Activated CD4-positive, alpha-beta T cell treated with anti-CD3 and anti-CD28 coated beads, Interleukin-2, amount 10 ng/mL, durations not matched to agents 24 days and 14 days (primary cell): ENCODE data around the gene BNIP1. TPM values are rescaled to one million over a fixed set of nuclear protein-coding genes. Genes with fewer than 3 reads are reported as not detected.
"Not testable (repeated sequence)": the region's sequence is repeated elsewhere in the genome, so short reads cannot be mapped to it uniquely, and the experiment has no call there.

Source experiments
- DNase-seq: peaks from one replicate; pipeline ENCODE4 v3.0.0; 2022
- H3K27ac Mint-ChIP-seq: one replicate; pipeline ENCODE4 v1.8.0; 2022; ENCODE audit warnings: mild to moderate bottlenecking, mixed read lengths
- H3K27me3 Mint-ChIP-seq: one replicate; pipeline ENCODE4 v1.8.0; 2022; ENCODE audit warnings: mixed read lengths
- H3K36me3 Mint-ChIP-seq: one replicate; pipeline ENCODE4 v1.8.0; 2022; ENCODE audit warnings: low read depth, mild to moderate bottlenecking, mixed read lengths
- H3K4me1 Mint-ChIP-seq: one replicate; pipeline ENCODE4 v1.8.0; 2021; ENCODE audit warnings: mixed read lengths
- H3K4me3 Mint-ChIP-seq: one replicate; pipeline ENCODE4 v1.8.0; 2022; ENCODE audit warnings: mild to moderate bottlenecking, moderate library complexity, mixed read lengths
- H3K9me3 Mint-ChIP-seq: one replicate; pipeline ENCODE4 v1.8.0; 2021; ENCODE audit warnings: mixed read lengths
- intact Hi-C: fragments of 100-400 bp; cut with micrococcal nuclease; formaldehyde crosslinking; loops from one replicate; pipeline ENCODE4 v1.15.1; 2023
- total RNA-seq: library from RNA; stranded (reverse); gene quantifications from 2 replicates; pipeline ENCODE4 v1.2.3, GENCODE V29; 2022

The BNIP1 gene
- total RNA-seq, 1 donor from 2014 or later, result 26.5 TPM

- intact Hi-C loops, result no loop called here
- no peaks in the 10 kb centered on the region for H3K9me3 Mint-ChIP-seq
- H3K36me3 Mint-ChIP-seq, result peaks cover 28% of the 10 kb centered on the region
- peaks cover 13% of the 10 kb centered on the region for H3K4me1 Mint-ChIP-seq
- no peak for DNase-seq
- H3K4me3 Mint-ChIP-seq, result no peak overlapping the region
- no peak overlapping the region for H3K27ac Mint-ChIP-seq
- no peaks in the 10 kb centered on the region for H3K27me3 Mint-ChIP-seq
These were observed 4.0 kb downstream of the BNIP1 start for GRCh38 chr5:173148354-173148753.

GRCh38 chr5:173152547-173152946, 8.2 kb downstream of the BNIP1 start:
- Mint-ChIP-seq H3K36me3 (peaks cover 45% of the 10 kb centered on the region), H3K4me1 (no peaks in the 10 kb centered on the region), H3K27me3 (no peaks in the 10 kb centered on the region), H3K27ac (no peak overlapping the region), H3K9me3 (no peaks in the 10 kb centered on the region), H3K4me3 (no peak overlapping the region)
- DNase-seq, result no peak
- intact Hi-C loops, result no loop called here

DNA sequence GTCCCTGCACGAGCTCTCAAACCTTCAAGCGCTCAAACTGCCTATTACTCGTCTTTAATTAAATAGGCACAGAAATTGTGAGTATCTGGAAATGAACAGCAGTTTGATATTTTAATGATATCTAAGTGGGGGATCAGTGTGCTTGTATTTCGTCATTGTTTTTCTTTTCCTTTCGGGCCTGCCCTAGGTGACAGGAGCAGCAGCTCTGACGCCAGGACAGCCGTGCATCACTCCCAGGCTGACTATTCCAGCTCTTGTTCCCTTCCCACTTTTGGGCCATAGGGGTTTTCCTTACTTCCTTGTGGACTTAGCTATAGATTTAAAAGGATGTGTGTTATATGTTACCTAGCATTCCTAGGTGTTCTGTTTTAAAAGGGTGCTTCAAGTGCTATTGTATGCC, 9.5 kb downstream of the BNIP1 start:
- no peak for DNase-seq
- intact Hi-C loops, result no loop called here
- no peaks in the 10 kb centered on the region for H3K9me3 Mint-ChIP-seq
- H3K4me3 Mint-ChIP-seq, result no peak overlapping the region
- H3K4me1 Mint-ChIP-seq, result no peaks in the 10 kb centered on the region
- H3K27ac Mint-ChIP-seq, result no peak overlapping the region
- H3K27me3 Mint-ChIP-seq, result no peaks in the 10 kb centered on the region
- H3K36me3 Mint-ChIP-seq, result peaks cover 45% of the 10 kb centered on the region

GRCh38 chr5:173154619-173155018, 10.3 kb downstream of the BNIP1 start:
- H3K4me1 Mint-ChIP-seq, DNase-seq, intact Hi-C loops, H3K9me3 Mint-ChIP-seq, H3K27me3 Mint-ChIP-seq, H3K27ac Mint-ChIP-seq, H3K4me3 Mint-ChIP-seq: not testable (repeated sequence)
- H3K36me3 Mint-ChIP-seq, result peaks cover 39% of the 10 kb centered on the region

GRCh38 chr5:173155912-173156311, 11.6 kb downstream of the BNIP1 start:
- no peaks in the 10 kb centered on the region for H3K4me1 Mint-ChIP-seq
- H3K9me3 Mint-ChIP-seq, result no peaks in the 10 kb centered on the region
- no peaks in the 10 kb centered on the region for H3K27me3 Mint-ChIP-seq
- intact Hi-C loops, result no loop called here
- no peak overlapping the region for H3K4me3 Mint-ChIP-seq
- peaks cover 40% of the 10 kb centered on the region for H3K36me3 Mint-ChIP-seq
- no peak overlapping the region for H3K27ac Mint-ChIP-seq
- no peak for DNase-seq

DNA sequence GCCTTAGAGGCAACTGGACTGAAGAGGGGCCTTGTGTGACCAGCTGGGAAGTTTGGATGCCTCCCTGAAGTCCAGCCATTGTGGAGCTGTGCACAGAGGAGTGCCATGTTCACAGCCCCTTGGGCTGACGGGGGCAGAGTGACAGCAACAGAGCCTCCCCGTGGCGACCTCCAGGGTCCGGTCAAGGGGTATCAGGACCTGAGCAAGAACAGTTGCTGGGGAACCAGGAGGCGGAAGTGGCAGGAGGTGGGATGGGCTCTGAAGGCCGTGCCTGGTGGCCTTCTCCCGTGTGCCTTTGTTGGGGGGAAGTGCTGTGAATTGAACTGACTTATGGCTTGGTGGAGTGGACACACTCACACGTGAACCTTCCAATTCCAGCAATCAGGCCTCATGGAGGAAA, 14.0 kb downstream of the BNIP1 start:
- intact Hi-C loops, result no loop called here
- Mint-ChIP-seq H3K27ac (no peak overlapping the region), H3K4me1 (no peaks in the 10 kb centered on the region), H3K4me3 (no peak overlapping the region), H3K9me3 (no peaks in the 10 kb centered on the region), H3K27me3 (no peaks in the 10 kb centered on the region), H3K36me3 (peaks cover 33% of the 10 kb centered on the region)
- DNase-seq, result no peak

- peaks cover 27% of the 10 kb centered on the region for H3K36me3 Mint-ChIP-seq
- no peak for DNase-seq
- H3K27ac Mint-ChIP-seq, result no peak overlapping the region
- H3K4me3 Mint-ChIP-seq, result no peak overlapping the region
- no peaks in the 10 kb centered on the region for H3K4me1 Mint-ChIP-seq
- no peaks in the 10 kb centered on the region for H3K9me3 Mint-ChIP-seq
- H3K27me3 Mint-ChIP-seq, result no peaks in the 10 kb centered on the region
- intact Hi-C loops, result no loop called here
These were observed 14.9 kb downstream of the BNIP1 start for GRCh38 chr5:173159256-173159655.

GRCh38 chr5:173161148-173161547, 16.8 kb downstream of the BNIP1 start:
- Mint-ChIP-seq H3K27ac (no peak overlapping the region), H3K4me3 (no peak overlapping the region), H3K9me3 (no peaks in the 10 kb centered on the region), H3K27me3 (no peaks in the 10 kb centered on the region), H3K4me1 (no peaks in the 10 kb centered on the region), H3K36me3 (peaks cover 21% of the 10 kb centered on the region)
- no peak for DNase-seq
- intact Hi-C loops, result no loop called here

GRCh38 chr5:173163219-173163618, 18.9 kb downstream of the BNIP1 start:
- H3K27me3 Mint-ChIP-seq, result no peaks in the 10 kb centered on the region
- intact Hi-C loops, result no loop called here
- peaks cover 18% of the 10 kb centered on the region for H3K36me3 Mint-ChIP-seq
- no peak for DNase-seq
- H3K4me3 Mint-ChIP-seq, result no peak overlapping the region
- no peaks in the 10 kb centered on the region for H3K9me3 Mint-ChIP-seq
- H3K27ac Mint-ChIP-seq, result no peak overlapping the region
- no peaks in the 10 kb centered on the region for H3K4me1 Mint-ChIP-seq

GRCh38 chr5:173165177-173166016, 21.1 kb downstream of the BNIP1 start:
- no peak for DNase-seq
- no peak overlapping the region for H3K27ac Mint-ChIP-seq
- H3K4me3 Mint-ChIP-seq, result no peak overlapping the region
- H3K9me3 Mint-ChIP-seq, result no peaks in the 10 kb centered on the region
- intact Hi-C loops, result no loop called here
- H3K36me3 Mint-ChIP-seq, result peaks cover 13% of the 10 kb centered on the region
- no peaks in the 10 kb centered on the region for H3K4me1 Mint-ChIP-seq
- no peaks in the 10 kb centered on the region for H3K27me3 Mint-ChIP-seq

DNA sequence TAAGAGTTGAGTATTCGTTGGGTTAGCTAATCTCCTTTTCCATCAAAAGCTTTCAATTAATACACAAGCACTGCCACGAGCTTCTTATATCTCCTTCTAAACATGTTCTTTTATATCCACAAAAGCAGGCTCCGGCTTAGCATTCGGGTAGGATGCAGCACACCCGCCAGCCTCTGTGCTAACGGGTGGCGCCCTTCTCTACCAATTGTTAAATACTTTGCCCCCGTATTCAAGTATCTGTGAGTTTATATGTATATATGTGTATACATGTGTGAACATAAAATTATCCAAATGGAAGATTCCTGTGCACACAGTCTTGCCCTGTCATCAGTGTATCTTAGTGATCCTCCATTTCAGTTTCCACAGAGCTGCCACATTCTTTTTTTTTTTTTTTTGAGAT, 27.8 kb downstream of the BNIP1 start:
- H3K36me3 Mint-ChIP-seq, result no peaks in the 10 kb centered on the region
- DNase-seq, result no peak
- no peak overlapping the region for H3K27ac Mint-ChIP-seq
- H3K4me1 Mint-ChIP-seq, result no peaks in the 10 kb centered on the region
- no peaks in the 10 kb centered on the region for H3K9me3 Mint-ChIP-seq
- H3K4me3 Mint-ChIP-seq, result no peak overlapping the region
- no peaks in the 10 kb centered on the region for H3K27me3 Mint-ChIP-seq
- intact Hi-C loops, result no loop called here

- H3K27ac Mint-ChIP-seq, result no peak overlapping the region
- intact Hi-C loops, result no loop called here
- H3K4me3 Mint-ChIP-seq, result no peak overlapping the region
- H3K36me3 Mint-ChIP-seq, result no peaks in the 10 kb centered on the region
- H3K4me1 Mint-ChIP-seq, result no peaks in the 10 kb centered on the region
- no peaks in the 10 kb centered on the region for H3K9me3 Mint-ChIP-seq
- DNase-seq, result no peak
- no peaks in the 10 kb centered on the region for H3K27me3 Mint-ChIP-seq
These were observed 31.2 kb downstream of the BNIP1 start for GRCh38 chr5:173175523-173175922.

GRCh38 chr5:173178369-173178910, 34.1 kb downstream of the BNIP1 start:
- DNase-seq, result no peak
- H3K27ac Mint-ChIP-seq, result no peak overlapping the region
- no peaks in the 10 kb centered on the region for H3K4me1 Mint-ChIP-seq
- H3K27me3 Mint-ChIP-seq, result peaks cover 2% of the 10 kb centered on the region
- no peaks in the 10 kb centered on the region for H3K9me3 Mint-ChIP-seq
- intact Hi-C loops, result no loop called here
- no peak overlapping the region for H3K4me3 Mint-ChIP-seq
- no peaks in the 10 kb centered on the region for H3K36me3 Mint-ChIP-seq

DNA sequence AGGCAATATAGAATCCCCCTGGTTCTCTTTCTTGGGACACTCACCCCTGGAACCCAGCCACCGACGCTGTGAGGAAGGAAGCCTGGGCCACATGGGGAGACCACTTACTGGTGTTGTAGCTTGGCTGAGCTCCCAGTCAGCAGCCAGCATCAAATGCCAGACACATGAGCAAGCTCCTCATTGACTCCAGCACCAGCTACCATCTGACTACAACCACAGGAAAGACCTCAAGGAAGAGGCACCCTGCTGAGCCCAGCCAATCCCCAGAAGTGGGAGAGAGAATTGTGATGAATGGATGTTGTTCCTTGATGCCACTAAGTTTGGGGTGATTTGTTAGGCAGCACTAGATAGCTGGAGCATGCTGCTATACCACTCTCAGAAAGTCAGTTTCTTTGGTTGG, 36.0 kb downstream of the BNIP1 start:
- no peak overlapping the region for H3K4me3 Mint-ChIP-seq
- no peaks in the 10 kb centered on the region for H3K9me3 Mint-ChIP-seq
- no peaks in the 10 kb centered on the region for H3K4me1 Mint-ChIP-seq
- peaks cover 2% of the 10 kb centered on the region for H3K27me3 Mint-ChIP-seq
- intact Hi-C loops, result no loop called here
- H3K27ac Mint-ChIP-seq, result no peak overlapping the region
- DNase-seq, result no peak
- no peaks in the 10 kb centered on the region for H3K36me3 Mint-ChIP-seq
